Skeletal muscle satellite cell (primary cell): ENCODE data around the gene TFAP2B.

Experiments used
- H3K27me3 ChIP-seq: 2 replicates; pipeline ENCODE4 v1.7.0; 2013; ENCODE audit warnings: low read length; ENCODE audit not compliant: control insufficient read depth, insufficient read depth
- H3K36me3 ChIP-seq: 2 replicates; pipeline ENCODE4 v1.7.0; 2013; ENCODE audit warnings: mild to moderate bottlenecking, control low read depth, low read length; ENCODE audit not compliant: insufficient read depth
- H3K4me1 ChIP-seq: 2 replicates; pipeline ENCODE4 v1.7.0; 2013; ENCODE audit warnings: low read length; ENCODE audit not compliant: control insufficient read depth, insufficient read depth
- H3K4me2 ChIP-seq: 2 replicates; pipeline ENCODE4 v1.7.0; 2013; ENCODE audit warnings: mild to moderate bottlenecking, low read length
- H3K4me3 ChIP-seq: 2 replicates; pipeline ENCODE4 v1.7.0; 2013; ENCODE audit warnings: low read length
- H3K9ac ChIP-seq: 2 replicates; pipeline ENCODE4 v1.7.0; 2013; ENCODE audit warnings: mild to moderate bottlenecking, low read depth, low read length, moderate library complexity
- H3K9me3 ChIP-seq: replicated peaks from 2 replicates; pipeline ENCODE4 v1.7.0; 2013; ENCODE audit warnings: mild to moderate bottlenecking, control low read depth, low read length

The TFAP2B gene

GRCh38 chr6:50889935-50890334, 71.3 kb downstream of the TFAP2B start:
- Histone ChIP-seq H3K4me2 (no peak overlapping the region), H3K36me3 (no peaks in the 10 kb centered on the region), H3K4me3 (no peak overlapping the region), H3K4me1 (peaks cover 8% of the 10 kb centered on the region), H3K9me3 (no peaks in the 10 kb centered on the region), H3K9ac (no peak overlapping the region), H3K27me3 (no peaks in the 10 kb centered on the region)

- H3K9me3 ChIP-seq, result no peaks in the 10 kb centered on the region
- no peaks in the 10 kb centered on the region for H3K27me3 ChIP-seq
- H3K4me2 ChIP-seq, result no peak overlapping the region
- H3K36me3 ChIP-seq, result no peaks in the 10 kb centered on the region
- no peak overlapping the region for H3K4me3 ChIP-seq
- H3K9ac ChIP-seq, result no peak overlapping the region
- peaks cover 8% of the 10 kb centered on the region for H3K4me1 ChIP-seq
Measured at GRCh38 chr6:50890579-50890978, 71.9 kb downstream of the TFAP2B start.

- Histone ChIP-seq H3K4me2 (no peak overlapping the region), H3K9ac (no peak overlapping the region), H3K9me3 (no peaks in the 10 kb centered on the region), H3K27me3 (no peaks in the 10 kb centered on the region), H3K4me1 (peaks cover 8% of the 10 kb centered on the region), H3K36me3 (no peaks in the 10 kb centered on the region), H3K4me3 (no peak overlapping the region)
Measured at GRCh38 chr6:50891290-50891689, 72.6 kb downstream of the TFAP2B start.
